H1 (cell line): ENCODE results near the gene SMIM20. TPM values are rescaled to one million over a fixed set of nuclear protein-coding genes. Genes with fewer than 3 reads are reported as not detected.

Experiments used
- CTCF ChIA-PET: fragments of 300-600 bp; sonication (Branson Sonifier 250); formaldehyde crosslinking; loops from one replicate; lab custom pipeline; 2021; ENCODE audit not compliant: partially characterized antibody; lab: Charles Lee
- POLR2A ChIA-PET: fragments of 300-600 bp; sonication (Branson Sonifier 250); formaldehyde crosslinking; loops from one replicate; lab custom pipeline; 2021; ENCODE audit warnings: inconsistent platforms; ENCODE audit not compliant: partially characterized antibody; lab: Charles Lee
- DNase-seq, 2 experiments: peaks; one replicate each; pipeline versions ENCODE4 v3.0.0 to v3.0.0-alpha.2; 2010 to 2022; ENCODE audit warnings: low spot score in 2 of 2, low read depth in 1 of 2, mixed read lengths in 1 of 2
- FAIRE-seq: peaks from 2 replicates; lab custom pipeline; 2011; peaks lifted over from hg19 to GRCh38; lab: Jason Lieb, UNC
- H2AFZ ChIP-seq: 2 replicates; pipeline ENCODE4 v1.8.1; 2012; ENCODE audit warnings: low read length, inconsistent platforms
- H2AK5ac ChIP-seq: 2 replicates; pipeline ENCODE4 v1.6.1; 2013; ENCODE audit warnings: low read depth, low read length
- H2BK120ac ChIP-seq: replicated peaks from 2 replicates; pipeline ENCODE3; 2013; ENCODE audit warnings: low read depth, low read length, inconsistent platforms
- H2BK12ac ChIP-seq: 2 replicates; pipeline ENCODE4 v1.6.1; 2013; ENCODE audit warnings: low read depth, low read length
- H2BK15ac ChIP-seq: 2 replicates; pipeline ENCODE4 v1.6.1; 2013; ENCODE audit warnings: low read length
- H2BK20ac ChIP-seq: 2 replicates; pipeline ENCODE4 v1.6.1; 2013; ENCODE audit warnings: low read length
- H2BK5ac ChIP-seq: 2 replicates; pipeline ENCODE4 v1.6.1; 2013; ENCODE audit warnings: low read depth, low read length
- H3K14ac ChIP-seq: 2 replicates; pipeline ENCODE4 v1.6.1; 2013; ENCODE audit warnings: inconsistent platforms; ENCODE audit not compliant: insufficient read length
- H3K18ac ChIP-seq: 2 replicates; pipeline ENCODE4 v1.6.1; 2013; ENCODE audit warnings: low read length; ENCODE audit errors: extremely low read depth
- H3K23ac ChIP-seq: 2 replicates; pipeline ENCODE4 v1.6.1; 2013; ENCODE audit warnings: inconsistent platforms; ENCODE audit not compliant: insufficient read length
- H3K23me2 ChIP-seq: 2 replicates; pipeline ENCODE4 v1.6.1; 2013; ENCODE audit warnings: low read depth, low read length
- H3K27ac ChIP-seq: 2 replicates; pipeline ENCODE4 v1.6.1; 2011; ENCODE audit warnings: low read depth, low read length, inconsistent platforms
- H3K27me3 ChIP-seq, 4 experiments: replicated peaks in 1 of 4; 1 replicate in 1 of 4; 2 replicates in 3 of 4; pipeline versions ENCODE4 v1.6.1 to v1.8.1; 2011 to 2013; ENCODE audit warnings: low read length in 3 of 4, mild to moderate bottlenecking in 3 of 4, inconsistent platforms in 2 of 4, mixed read lengths in 2 of 4, moderate library complexity in 1 of 4; ENCODE audit not compliant: control insufficient read depth in 3 of 4, insufficient read depth in 3 of 4; ENCODE audit errors: extremely low read depth in 1 of 4
- H3K36me3 ChIP-seq, 4 experiments: 2 replicates each; pipeline versions ENCODE4 v1.6.1 to v1.8.1; 2011 to 2013; ENCODE audit warnings: mild to moderate bottlenecking in 4 of 4, low read length in 3 of 4, moderate library complexity in 2 of 4, control low read depth in 1 of 4, inconsistent platforms in 1 of 4; ENCODE audit not compliant: insufficient read depth in 4 of 4, control insufficient read depth in 2 of 4
- H3K4ac ChIP-seq: replicated peaks from 2 replicates; pipeline ENCODE3; 2013; ENCODE audit warnings: low read length, low read depth, mixed read lengths, inconsistent platforms; ENCODE audit not compliant: insufficient read length
- H3K4me1 ChIP-seq, 4 experiments: replicated peaks in 1 of 4; 1 replicate in 1 of 4; 2 replicates in 3 of 4; pipeline versions ENCODE4 v1.6.1 to v1.8.1; 2011 to 2013; ENCODE audit warnings: low read length in 3 of 4, inconsistent platforms in 2 of 4, mixed read lengths in 1 of 4; ENCODE audit not compliant: insufficient read depth in 4 of 4, control insufficient read depth in 3 of 4
- H3K4me2 ChIP-seq, 2 experiments: 2 replicates each; pipeline versions ENCODE4 v1.6.1 to v1.8.1; 2011 to 2013; ENCODE audit warnings: low read depth in 2 of 2, low read length in 2 of 2, control low read depth in 1 of 2, inconsistent platforms in 1 of 2, mild to moderate bottlenecking in 1 of 2; ENCODE audit not compliant: insufficient read depth in 1 of 2
- H3K4me3 ChIP-seq, 4 experiments: fragments of 200-600, 300-600 bp in 1 of 4; sonication (generic), shearing (Covaris generic), sonication (Bioruptor Twin) in 1 of 4; 2 replicates each; pipeline versions ENCODE4 v1.5.1 to v1.8.1; 2011 to 2016; ENCODE audit warnings: low read length in 4 of 4, low read depth in 3 of 4, control low read depth in 2 of 4, inconsistent platforms in 2 of 4, mild to moderate bottlenecking in 2 of 4, mixed read lengths in 1 of 4, moderate library complexity in 1 of 4; ENCODE audit not compliant: insufficient read depth in 2 of 4; ENCODE audit errors: extremely low read depth in 1 of 4
- H3K56ac ChIP-seq: replicated peaks from 2 replicates; pipeline ENCODE3; 2013; ENCODE audit warnings: low read depth, mild to moderate bottlenecking, mixed read lengths, low read length, inconsistent platforms; ENCODE audit not compliant: insufficient read length
- H3K79me1 ChIP-seq: 2 replicates; pipeline ENCODE4 v1.6.1; 2013; ENCODE audit warnings: low read depth, low read length, control low read depth
- H3K79me2 ChIP-seq, 2 experiments: 2 replicates each; pipeline versions ENCODE4 v1.6.1 to v1.8.1; 2012 to 2013; ENCODE audit warnings: low read length in 2 of 2, mild to moderate bottlenecking in 2 of 2, inconsistent platforms in 1 of 2; ENCODE audit not compliant: insufficient read depth in 2 of 2, control insufficient read depth in 1 of 2
- H3K9ac ChIP-seq, 4 experiments: replicated peaks in 1 of 4; 1 replicate in 1 of 4; 2 replicates in 3 of 4; pipeline versions ENCODE4 v1.6.1 to v1.8.1; 2011 to 2013; ENCODE audit warnings: low read depth in 3 of 4, low read length in 3 of 4, control low read depth in 2 of 4, mild to moderate bottlenecking in 2 of 4, moderate library complexity in 2 of 4, inconsistent platforms in 1 of 4; ENCODE audit errors: extremely low read depth in 1 of 4
- H3K9me3 ChIP-seq, 2 experiments: 2 replicates each; pipeline versions ENCODE4 v1.6.1 to v1.8.1; 2012 to 2013; ENCODE audit warnings: mild to moderate bottlenecking in 2 of 2, moderate library complexity in 2 of 2, control low read depth in 1 of 2, inconsistent platforms in 1 of 2, low read depth in 1 of 2, low read length in 1 of 2, mixed read lengths in 1 of 2; ENCODE audit not compliant: insufficient read depth in 2 of 2
- H4K20me1 ChIP-seq, 2 experiments: replicated peaks in 1 of 2; 2 replicates each; pipeline versions ENCODE3 to v1.8.1; 2011 to 2013; ENCODE audit warnings: inconsistent platforms in 2 of 2, low read length in 2 of 2, mild to moderate bottlenecking in 1 of 2; ENCODE audit not compliant: insufficient read depth in 2 of 2, control insufficient read depth in 1 of 2
- H4K5ac ChIP-seq: 2 replicates; pipeline ENCODE4 v1.6.1; 2013; ENCODE audit warnings: low read length, low read depth, mixed read lengths, inconsistent platforms; ENCODE audit not compliant: insufficient read length
- H4K8ac ChIP-seq: 2 replicates; pipeline ENCODE4 v1.8.0; 2013; ENCODE audit warnings: mild to moderate bottlenecking, moderate library complexity, low read length, inconsistent platforms; ENCODE audit not compliant: insufficient read depth; ENCODE audit errors: extremely low read depth
- H4K91ac ChIP-seq: replicated peaks from 2 replicates; pipeline ENCODE3; 2013; ENCODE audit warnings: low read length, mixed read lengths, inconsistent platforms; ENCODE audit not compliant: insufficient read length
- HDAC6 ChIP-seq: IDR thresholded peaks from one replicate; pipeline ENCODE4 v1.7.1; 2012; ENCODE audit warnings: low read depth, mild to moderate bottlenecking, inconsistent platforms, low read length, moderate library complexity
- WGBS, 2 experiments: shearing (Covaris generic) in 1 of 2; methylation state at CpG; one replicate each; pipeline versions ENCODE4 v1.1.6 to v1.1.7; 2013 to 2015; ENCODE audit warnings: low lambda C conversion rate in 2 of 2, mixed read lengths in 2 of 2, inconsistent platforms in 1 of 2, low coverage in 1 of 2, missing lambda C conversion rate in 1 of 2; ENCODE audit not compliant: insufficient replicate concordance in 2 of 2, insufficient coverage in 1 of 2, insufficient read length in 1 of 2; ENCODE audit errors: extremely low coverage in 1 of 2, missing lambda C conversion rate in 1 of 2; 5-methylcytosine and 5-hydroxymethylcytosine counted together
- polyA plus RNA-seq, 7 experiments: library from polyadenylated mRNA; depleted of rRNA in 3 of 7; stranded (reverse) in 5 of 7; unstranded in 2 of 7; fragments of >200 nt in 5 of 7; fragments of 200-250 nt in 2 of 7; gene quantifications; 1 replicate in 5 of 7; 2 replicates in 1 of 7; 4 replicates in 1 of 7; pipeline versions ENCODE4 v1.2.1 to v1.2.3, GENCODE V29; 2011 to 2013; ENCODE audit warnings: missing spikeins in 2 of 7, mixed read lengths in 2 of 7
- total RNA-seq: library from RNA; stranded (reverse); fragmentation: NEBNext Ultra II Directional; extraction: Animal tissue kit (Norgen Biotek cat#: 25700); gene quantifications from 2 replicates; pipeline ENCODE4 v1.2.1, GENCODE V29; 2021

SMIM20 gene
- total and polyA plus RNA-seq, 2 of the 8 experiments (the other 6 are each of a cell fraction or from before 2014, with no cell fraction given) = 21.9 to 36.9 TPM

DNA sequence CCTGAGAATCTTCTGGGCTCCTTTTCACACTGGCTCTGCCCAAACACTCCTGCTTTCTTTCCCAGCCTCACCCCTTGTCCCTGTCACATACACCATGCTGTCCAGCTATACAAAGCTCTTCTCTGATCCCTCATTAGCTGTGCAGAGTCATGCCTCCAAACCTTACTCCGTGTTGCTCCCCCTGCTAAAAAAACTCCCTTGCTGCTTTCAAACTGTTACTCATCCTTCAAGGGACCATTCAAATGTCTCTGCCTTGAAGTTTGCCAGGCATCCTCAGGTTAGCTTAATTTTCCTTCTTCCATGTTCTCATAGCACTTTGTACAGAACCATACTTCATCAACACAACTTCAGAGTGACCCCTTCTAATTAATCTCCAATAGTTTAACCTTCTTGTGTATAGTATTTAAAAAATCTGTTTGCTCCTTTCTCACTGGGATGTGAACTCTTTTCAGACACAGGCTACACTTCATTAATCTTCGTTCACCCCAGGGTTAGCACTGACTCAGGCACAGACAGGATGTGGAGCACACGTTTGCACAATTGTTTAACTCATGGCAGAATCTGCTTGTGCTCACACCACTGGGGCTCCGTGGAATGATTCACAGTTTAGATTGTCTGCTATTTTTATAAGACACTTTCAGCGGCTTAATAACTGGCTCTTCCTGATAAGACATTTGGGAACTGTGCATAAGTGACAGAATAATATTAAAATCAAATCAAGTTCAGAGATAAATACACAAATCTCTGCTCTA lies 29.8 kb upstream of the SMIM20 start:
- Histone ChIP-seq H2AFZ (no peak overlapping the region), H3K4me3 (no peak overlapping the region), H2BK12ac (no peak overlapping the region), H3K14ac (no peak overlapping the region), H2BK120ac (no peak overlapping the region), H3K9ac (no peak overlapping the region), H3K79me2 (no peaks in the 10 kb centered on the region), H4K91ac (no peak overlapping the region), H2BK5ac (no peak overlapping the region), H3K56ac (no peak overlapping the region), H3K4me1 (no peaks in the 10 kb centered on the region), H2BK20ac (no peak overlapping the region), H3K36me3 (no peaks in the 10 kb centered on the region), H2BK15ac (no peak overlapping the region), H3K23ac (no peak overlapping the region), H3K4ac (no peak overlapping the region), H4K8ac (no peak overlapping the region), H4K20me1 (no peaks in the 10 kb centered on the region), H3K27ac (no peak overlapping the region), H3K79me1 (no peaks in the 10 kb centered on the region), H3K27me3 (no peaks in the 10 kb centered on the region; a peak in 1 of 7 replicates), H3K4me2 (no peak overlapping the region), H3K9me3 (no peaks in the 10 kb centered on the region), H3K23me2 (no peaks in the 10 kb centered on the region), H4K5ac (no peak overlapping the region), H2AK5ac (no peak overlapping the region), H3K18ac (no peak overlapping the region)
- CTCF ChIA-PET = interaction anchor here (1.4 to 1.6 kb wide), 2 partner anchors 26 to 30 kb away, joined by 3 read pairs; partner anchors contain the start of gene SMIM20
- DNase-seq (no peak), FAIRE-seq (no peak)
- POLR2A ChIA-PET = no interaction called here
- 85% methylated on average over 5 of the region's 5 CpGs; no CpG with 5 or more reads in 1 of the 2 experiments for WGBS, 2 experiments
- TF ChIP-seq HDAC6 = no peak
